SK-N-SH (cell line): ENCODE measurements around the gene LSM14A. TPM values are rescaled to one million over a fixed set of nuclear protein-coding genes. Genes with fewer than 3 reads are reported as not detected.
"Not testable (repeated sequence)": the region's sequence is repeated elsewhere in the genome, so short reads cannot be mapped to it uniquely, and the experiment has no call there.

Source experiments
- CTCF ChIA-PET: fragments of 300-600, 350-600 bp; formaldehyde crosslinking; extraction: SDS; loops from one replicate; lab custom pipeline; 2021; lab: Yijun Ruan, JAX
- POLR2A ChIA-PET: fragments of 350-600 bp; sonication (Branson Sonifier 250); formaldehyde crosslinking; extraction: SDS; loops from one replicate; lab custom pipeline; 2020; ENCODE audit warnings: antibody characterized with exemption, inconsistent platforms; lab: Yijun Ruan, JAX
- DNase-seq: peaks from one replicate; pipeline ENCODE4 v3.0.0; 2012
- H2AFZ ChIP-seq: fragments of 200-600 bp; sonication (generic); 2 replicates; pipeline ENCODE4 v1.8.1; 2016; ENCODE audit warnings: antibody characterized with exemption, mild to moderate bottlenecking, low read depth
- H3F3A ChIP-seq: fragments of 200-600 bp; sonication (generic); replicated peaks from 2 replicates; pipeline ENCODE3; 2016; ENCODE audit warnings: antibody characterized with exemption, mild to moderate bottlenecking; ENCODE audit not compliant: insufficient read depth
- H3K27ac ChIP-seq, 2 experiments: fragments of 200-500 bp in 1 of 2; fragments of 200-600 bp in 1 of 2; sonication (Bioruptor generic) in 1 of 2; sonication (generic), shearing (Covaris generic) in 1 of 2; 2 replicates each; pipeline versions ENCODE4 v1.5.1 to v1.6.1; 2014 to 2016; ENCODE audit warnings: low read depth in 2 of 2, inconsistent platforms in 1 of 2, low read length in 1 of 2, mild to moderate bottlenecking in 1 of 2, mixed read lengths in 1 of 2
- H3K27me3 ChIP-seq: fragments of 200-600 bp; sonication (generic), shearing (Covaris generic); 2 replicates; pipeline ENCODE4 v1.6.1; 2016; ENCODE audit warnings: mixed run types; ENCODE audit not compliant: insufficient read depth
- H3K36me3 ChIP-seq, 2 experiments: fragments of 200-500 bp in 1 of 2; fragments of 200-600 bp in 1 of 2; sonication (Bioruptor generic) in 1 of 2; sonication (generic) in 1 of 2; replicated peaks in 1 of 2; 2 replicates each; pipeline versions ENCODE3 to v1.5.1; 2014 to 2016; ENCODE audit warnings: low read length in 1 of 2, mild to moderate bottlenecking in 1 of 2; ENCODE audit not compliant: insufficient read depth in 2 of 2, control insufficient read depth in 1 of 2
- H3K4me1 ChIP-seq, 2 experiments: fragments of 200-500 bp in 1 of 2; fragments of 200-600 bp in 1 of 2; sonication (Bioruptor generic) in 1 of 2; sonication (generic), shearing (Covaris generic) in 1 of 2; 2 replicates each; pipeline versions ENCODE4 v1.5.1 to v1.6.1; 2014 to 2016; ENCODE audit warnings: low read depth in 1 of 2, low read length in 1 of 2, mixed run types in 1 of 2; ENCODE audit not compliant: insufficient read depth in 2 of 2, control insufficient read depth in 1 of 2
- H3K4me2 ChIP-seq: fragments of 200-600 bp; sonication (generic), shearing (Covaris generic); 2 replicates; pipeline ENCODE4 v1.6.1; 2017; ENCODE audit warnings: mixed run types
- H3K4me3 ChIP-seq, 2 experiments: fragments of 200-500 bp in 1 of 2; fragments of 200-600 bp in 1 of 2; sonication (Bioruptor generic) in 1 of 2; sonication (generic), shearing (Covaris generic) in 1 of 2; 2 replicates each; pipeline versions ENCODE4 v1.5.1 to v1.8.1; 2014 to 2016; ENCODE audit warnings: low read depth in 2 of 2, inconsistent platforms in 1 of 2, low read length in 1 of 2, mild to moderate bottlenecking in 1 of 2, mixed read lengths in 1 of 2, moderate library complexity in 1 of 2
- H3K79me2 ChIP-seq: fragments of 200-600 bp; sonication (generic); 2 replicates; pipeline ENCODE4 v1.8.1; 2017; ENCODE audit warnings: mild to moderate bottlenecking; ENCODE audit not compliant: insufficient read depth
- H3K9ac ChIP-seq: fragments of 200-600 bp; sonication (generic); 2 replicates; pipeline ENCODE4 v1.6.1; 2017; ENCODE audit warnings: mixed run types
- H3K9me2 ChIP-seq: fragments of 200-600 bp; sonication (generic); 2 replicates; pipeline ENCODE4 v1.6.1; 2017; ENCODE audit warnings: mixed run types
- H3K9me3 ChIP-seq: fragments of 200-600 bp; sonication (generic); 2 replicates; pipeline ENCODE4 v1.6.1; 2017; ENCODE audit warnings: mixed run types, mild to moderate bottlenecking, moderate library complexity
- H4K20me1 ChIP-seq: fragments of 200-600 bp; sonication (generic); 2 replicates; pipeline ENCODE4 v1.6.1; 2017; ENCODE audit warnings: mild to moderate bottlenecking, mixed run types; ENCODE audit not compliant: insufficient read depth
- GABPA ChIP-seq: IDR thresholded peaks from 2 replicates; pipeline ENCODE4 v1.4.0; 2012; ENCODE audit warnings: low read depth, mild to moderate bottlenecking
- SIN3A ChIP-seq: IDR thresholded peaks from 2 replicates; pipeline ENCODE4 v1.6.1; 2012; ENCODE audit warnings: low read depth, mild to moderate bottlenecking, low read length, moderate library complexity, borderline replicate concordance
- SMC3 ChIP-seq: IDR thresholded peaks from 2 replicates; pipeline ENCODE4 v1.6.1; 2012; ENCODE audit warnings: low read depth, low read length, improper control_type of control experiment
- TAF1 ChIP-seq: IDR thresholded peaks from 2 replicates; pipeline ENCODE4 v1.6.1; 2012; ENCODE audit warnings: low read depth, mild to moderate bottlenecking, low read length, moderate library complexity, borderline replicate concordance
- TEAD4 ChIP-seq: IDR thresholded peaks from 2 replicates; pipeline ENCODE4 v1.4.0; 2012; ENCODE audit warnings: mild to moderate bottlenecking, borderline replicate concordance; ENCODE audit not compliant: insufficient read depth
- YY1 ChIP-seq: IDR thresholded peaks from 2 replicates; pipeline ENCODE4 v1.4.0; 2012; ENCODE audit warnings: low read depth, mild to moderate bottlenecking
- WGBS: methylation state at CpG from one replicate; pipeline ENCODE4 v1.1.6; 2017; ENCODE audit warnings: low lambda C conversion rate; 5-methylcytosine and 5-hydroxymethylcytosine counted together
- polyA plus RNA-seq, 3 experiments: library from polyadenylated mRNA; depleted of rRNA; stranded (reverse); fragments of >200 nt; gene quantifications; 2 replicates each; pipeline ENCODE4 v1.2.3, GENCODE V29; 2012
- TF ChIP-seq, protein P1 (sequence below): IDR thresholded peaks from 2 replicates; pipeline ENCODE4 v1.4.0; 2012; ENCODE audit warnings: low read depth, borderline replicate concordance
- TF ChIP-seq, protein P2 (sequence below): fragments of 150-350 bp; IDR thresholded peaks from 2 replicates; pipeline ENCODE4 v1.6.1; 2017; ENCODE audit warnings: antibody characterized with exemption, low read length, low read depth, borderline replicate concordance
- TF ChIP-seq, protein P3 (sequence below): IDR thresholded peaks from 2 replicates; pipeline ENCODE4 v1.6.1; 2012; ENCODE audit warnings: mild to moderate bottlenecking, low read depth, low read length, moderate library complexity

LSM14A gene
- polyA plus RNA-seq, 1 of the 3 experiments (the other 2 are of a cell fraction): 87.7 TPM

DNA sequence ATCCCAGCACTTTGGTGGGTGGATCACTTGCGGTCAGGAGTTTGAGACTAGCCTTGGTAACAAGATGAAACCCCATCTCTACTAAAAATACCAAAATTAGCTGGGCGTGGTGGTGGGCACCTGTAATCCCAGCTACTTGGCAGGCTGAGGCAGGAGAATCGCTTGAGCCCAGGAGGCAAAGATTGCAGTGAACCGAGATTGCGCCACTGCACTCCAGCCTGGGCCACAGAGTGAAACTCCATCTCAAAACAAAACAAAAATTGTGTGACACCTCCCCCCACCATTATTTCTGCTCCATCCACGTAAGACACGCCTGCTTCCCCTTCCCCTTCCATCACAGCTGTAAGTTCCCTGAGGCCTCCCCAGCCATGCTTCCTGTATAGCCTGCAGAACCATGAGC lies 13.3 kb upstream of the LSM14A start:
- H3K9me2 ChIP-seq, H3K27ac ChIP-seq, H3K9ac ChIP-seq, POLR2A ChIA-PET, H3K9me3 ChIP-seq, H4K20me1 ChIP-seq, H3K36me3 ChIP-seq, H3K4me1 ChIP-seq, H3K4me3 ChIP-seq, H2AFZ ChIP-seq, H3F3A ChIP-seq, DNase-seq, H3K4me2 ChIP-seq, H3K27me3 ChIP-seq, H3K79me2 ChIP-seq: not testable (repeated sequence)
- WGBS: 86% methylated on average over 7 of the region's 7 CpGs
- CTCF ChIA-PET: interaction anchor here (3.9 kb wide), 1 partner anchor 13 kb away, joined by 21 read pairs; no protein-coding TSS in a partner anchor

DNA sequence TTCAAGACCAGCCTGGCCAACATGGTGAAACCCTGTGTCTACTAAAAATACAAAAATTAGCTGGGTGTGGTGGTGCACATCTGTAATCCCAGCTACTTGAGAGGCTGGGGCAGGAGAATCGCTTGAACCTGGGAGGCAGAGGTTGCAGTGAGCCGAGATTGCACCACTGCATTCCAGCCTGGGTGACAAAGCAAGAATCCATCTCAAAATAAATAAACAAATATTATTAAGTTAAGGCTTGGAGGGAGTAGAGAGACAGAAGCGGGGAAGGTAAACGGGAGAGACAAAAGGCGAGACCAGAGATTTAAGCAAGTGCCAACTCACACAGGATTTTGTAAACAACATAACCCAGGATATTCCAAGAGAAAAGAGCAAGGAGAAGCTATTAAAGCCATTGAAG lies 12.8 kb upstream of the LSM14A start:
- 57% methylated on average over 5 of the region's 5 CpGs for WGBS
- POLR2A ChIA-PET, H3K4me3 ChIP-seq, H3K9ac ChIP-seq, H3K9me3 ChIP-seq, H3K36me3 ChIP-seq, H2AFZ ChIP-seq, H3K4me1 ChIP-seq, H3K79me2 ChIP-seq, H3K27me3 ChIP-seq, DNase-seq, H3K9me2 ChIP-seq, H4K20me1 ChIP-seq, H3K4me2 ChIP-seq, H3K27ac ChIP-seq, H3F3A ChIP-seq: not testable (repeated sequence)
- CTCF ChIA-PET: interaction anchor here (1.4 to 3.9 kb wide), 2 partner anchors 13 to 382 kb away, joined by 8 to 21 read pairs; no protein-coding TSS in a partner anchor

DNA sequence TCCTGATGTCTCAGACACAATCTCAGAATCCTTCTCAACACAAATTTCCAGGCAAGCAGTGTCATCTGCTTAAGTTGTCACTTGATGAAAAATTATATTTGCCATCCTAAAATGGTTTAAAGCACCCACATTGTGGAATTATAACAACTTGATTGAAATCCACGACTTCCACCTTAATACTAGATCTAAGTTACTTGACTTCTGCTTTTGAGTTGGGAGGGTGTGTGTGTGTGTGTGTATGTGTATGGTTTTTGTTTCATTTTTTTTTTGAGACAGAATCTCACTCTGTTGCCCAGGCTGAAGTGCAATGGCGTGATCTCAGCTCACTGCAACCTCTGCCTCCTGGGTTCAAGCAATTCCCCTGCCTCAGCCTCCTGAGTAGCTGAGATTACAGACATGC lies 10.4 kb upstream of the LSM14A start:
- WGBS: 52% methylated on average over 2 of the region's 2 CpGs
- H3K36me3 ChIP-seq, H3K4me2 ChIP-seq, H3K27me3 ChIP-seq, H3F3A ChIP-seq, H3K79me2 ChIP-seq, H3K9me3 ChIP-seq, H3K4me3 ChIP-seq, DNase-seq, H3K9ac ChIP-seq, H2AFZ ChIP-seq, H4K20me1 ChIP-seq, H3K9me2 ChIP-seq, H3K27ac ChIP-seq, POLR2A ChIA-PET, H3K4me1 ChIP-seq: not testable (repeated sequence)
- CTCF ChIA-PET: interaction anchor here (1.1 kb wide), 1 partner anchor 384 kb away, joined by 4 read pairs; no protein-coding TSS in a partner anchor

DNA sequence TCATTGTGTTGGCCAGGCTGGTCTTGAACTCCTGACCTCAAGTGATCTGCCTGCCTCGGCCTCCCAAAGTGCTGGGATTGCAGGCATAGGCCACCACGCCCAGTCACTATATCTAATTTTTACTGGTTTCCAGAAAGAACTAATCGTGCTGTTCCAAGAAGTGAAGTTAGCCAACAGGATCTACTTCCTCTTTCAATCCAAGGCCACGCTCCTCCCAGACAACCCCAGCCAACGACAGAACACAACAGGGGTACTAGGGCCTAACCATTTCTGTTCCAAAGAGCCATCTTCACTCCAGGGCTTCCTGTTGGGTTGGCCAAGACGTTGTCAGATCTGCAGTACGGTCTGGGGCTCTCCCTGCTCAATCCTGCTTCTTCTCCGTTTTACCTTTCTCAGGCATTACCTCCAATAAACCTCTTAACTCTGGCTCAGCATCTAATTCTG lies 7.0 kb upstream of the LSM14A start:
- ChIA-PET CTCF (no interaction called here), POLR2A (no interaction called here)
- Histone ChIP-seq H3K4me2 (no peak overlapping the region), H3K9me3 (no peaks in the 10 kb centered on the region), H3K9ac (no peak overlapping the region), H4K20me1 (no peaks in the 10 kb centered on the region), H3K27ac (no peak overlapping the region), H3K36me3 (no peaks in the 10 kb centered on the region), H3K4me1 (no peaks in the 10 kb centered on the region), H3F3A (no peaks in the 10 kb centered on the region), H3K27me3 (no peaks in the 10 kb centered on the region), H3K9me2 (no peaks in the 10 kb centered on the region), H3K4me3 (no peak overlapping the region), H2AFZ (no peak overlapping the region), H3K79me2 (no peaks in the 10 kb centered on the region)
- WGBS: 71% methylated on average over 8 of the region's 8 CpGs
- TF ChIP-seq, protein P1, sequence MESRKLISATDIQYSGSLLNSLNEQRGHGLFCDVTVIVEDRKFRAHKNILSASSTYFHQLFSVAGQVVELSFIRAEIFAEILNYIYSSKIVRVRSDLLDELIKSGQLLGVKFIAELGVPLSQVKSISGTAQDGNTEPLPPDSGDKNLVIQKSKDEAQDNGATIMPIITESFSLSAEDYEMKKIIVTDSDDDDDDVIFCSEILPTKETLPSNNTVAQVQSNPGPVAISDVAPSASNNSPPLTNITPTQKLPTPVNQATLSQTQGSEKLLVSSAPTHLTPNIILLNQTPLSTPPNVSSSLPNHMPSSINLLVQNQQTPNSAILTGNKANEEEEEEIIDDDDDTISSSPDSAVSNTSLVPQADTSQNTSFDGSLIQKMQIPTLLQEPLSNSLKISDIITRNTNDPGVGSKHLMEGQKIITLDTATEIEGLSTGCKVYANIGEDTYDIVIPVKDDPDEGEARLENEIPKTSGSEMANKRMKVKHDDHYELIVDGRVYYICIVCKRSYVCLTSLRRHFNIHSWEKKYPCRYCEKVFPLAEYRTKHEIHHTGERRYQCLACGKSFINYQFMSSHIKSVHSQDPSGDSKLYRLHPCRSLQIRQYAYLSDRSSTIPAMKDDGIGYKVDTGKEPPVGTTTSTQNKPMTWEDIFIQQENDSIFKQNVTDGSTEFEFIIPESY: no peak
- no peak for TF ChIP-seq GABPA
- TF ChIP-seq TAF1: no peak
- TF ChIP-seq, protein P2, sequence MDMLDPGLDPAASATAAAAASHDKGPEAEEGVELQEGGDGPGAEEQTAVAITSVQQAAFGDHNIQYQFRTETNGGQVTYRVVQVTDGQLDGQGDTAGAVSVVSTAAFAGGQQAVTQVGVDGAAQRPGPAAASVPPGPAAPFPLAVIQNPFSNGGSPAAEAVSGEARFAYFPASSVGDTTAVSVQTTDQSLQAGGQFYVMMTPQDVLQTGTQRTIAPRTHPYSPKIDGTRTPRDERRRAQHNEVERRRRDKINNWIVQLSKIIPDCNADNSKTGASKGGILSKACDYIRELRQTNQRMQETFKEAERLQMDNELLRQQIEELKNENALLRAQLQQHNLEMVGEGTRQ: no peak
- no peak for TF ChIP-seq YY1
- TF ChIP-seq TEAD4: no peak
- TF ChIP-seq SIN3A: no peak
- TF ChIP-seq, protein P3, sequence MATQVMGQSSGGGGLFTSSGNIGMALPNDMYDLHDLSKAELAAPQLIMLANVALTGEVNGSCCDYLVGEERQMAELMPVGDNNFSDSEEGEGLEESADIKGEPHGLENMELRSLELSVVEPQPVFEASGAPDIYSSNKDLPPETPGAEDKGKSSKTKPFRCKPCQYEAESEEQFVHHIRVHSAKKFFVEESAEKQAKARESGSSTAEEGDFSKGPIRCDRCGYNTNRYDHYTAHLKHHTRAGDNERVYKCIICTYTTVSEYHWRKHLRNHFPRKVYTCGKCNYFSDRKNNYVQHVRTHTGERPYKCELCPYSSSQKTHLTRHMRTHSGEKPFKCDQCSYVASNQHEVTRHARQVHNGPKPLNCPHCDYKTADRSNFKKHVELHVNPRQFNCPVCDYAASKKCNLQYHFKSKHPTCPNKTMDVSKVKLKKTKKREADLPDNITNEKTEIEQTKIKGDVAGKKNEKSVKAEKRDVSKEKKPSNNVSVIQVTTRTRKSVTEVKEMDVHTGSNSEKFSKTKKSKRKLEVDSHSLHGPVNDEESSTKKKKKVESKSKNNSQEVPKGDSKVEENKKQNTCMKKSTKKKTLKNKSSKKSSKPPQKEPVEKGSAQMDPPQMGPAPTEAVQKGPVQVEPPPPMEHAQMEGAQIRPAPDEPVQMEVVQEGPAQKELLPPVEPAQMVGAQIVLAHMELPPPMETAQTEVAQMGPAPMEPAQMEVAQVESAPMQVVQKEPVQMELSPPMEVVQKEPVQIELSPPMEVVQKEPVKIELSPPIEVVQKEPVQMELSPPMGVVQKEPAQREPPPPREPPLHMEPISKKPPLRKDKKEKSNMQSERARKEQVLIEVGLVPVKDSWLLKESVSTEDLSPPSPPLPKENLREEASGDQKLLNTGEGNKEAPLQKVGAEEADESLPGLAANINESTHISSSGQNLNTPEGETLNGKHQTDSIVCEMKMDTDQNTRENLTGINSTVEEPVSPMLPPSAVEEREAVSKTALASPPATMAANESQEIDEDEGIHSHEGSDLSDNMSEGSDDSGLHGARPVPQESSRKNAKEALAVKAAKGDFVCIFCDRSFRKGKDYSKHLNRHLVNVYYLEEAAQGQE: no peak
- TF ChIP-seq SMC3: no peak
- DNase-seq: no peak
